HG03159 (cell line): ENCODE results near the gene JPH4.
"Not testable (repeated sequence)": the region's sequence is repeated elsewhere in the genome, so short reads cannot be mapped to it uniquely, and the experiment has no call there.

Experiments used
- ATAC-seq: cut with Tn5 transposase; IDR thresholded peaks from one replicate; pipeline ENCODE4 v1.9.1; 2021; ENCODE audit warnings: mild to moderate bottlenecking, moderate library complexity; ENCODE audit not compliant: unreplicated experiment

The JPH4 gene

GRCh38 chr14:23550812-23551265 is 27.8 kb downstream of the JPH4 start:
- ATAC-seq, result no peak

DNA sequence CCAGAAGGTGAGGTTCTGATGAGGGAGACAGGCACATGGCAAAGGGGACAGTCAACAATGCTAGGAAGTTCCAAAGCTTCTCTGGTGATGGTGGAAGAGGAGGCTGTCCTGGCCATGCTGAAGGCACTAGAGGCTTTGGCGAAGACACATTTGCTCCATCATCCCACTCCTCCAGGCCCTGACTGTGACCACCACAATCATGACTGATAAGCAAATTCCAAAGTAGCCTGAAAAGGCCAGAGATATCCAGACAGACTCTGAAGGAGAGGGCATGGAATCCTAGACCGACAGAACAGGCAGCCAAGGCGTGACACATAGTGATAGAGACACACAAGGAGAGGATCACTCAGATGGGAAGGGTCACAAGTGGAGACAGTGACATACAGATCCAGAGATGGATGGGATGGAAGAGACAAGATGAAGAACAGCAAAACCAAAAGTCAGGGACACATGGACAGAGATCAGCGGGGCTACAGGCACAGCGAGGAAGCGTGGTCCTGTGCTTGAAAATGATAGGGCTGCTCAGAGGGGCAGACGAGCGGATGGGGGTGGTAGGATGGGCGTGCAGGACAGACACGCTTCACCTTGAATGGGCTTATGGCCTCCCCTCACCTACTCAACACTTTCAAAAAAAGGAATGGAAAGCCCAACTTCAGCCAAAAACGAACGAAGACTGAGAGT is 28.3 kb downstream of the JPH4 start:
- no peak for ATAC-seq

GRCh38 chr14:23548351-23549318 is 30.0 kb downstream of the JPH4 start:
- no peak for ATAC-seq

- ATAC-seq, result no peak
Observed at GRCh38 chr14:23547924-23548323, 30.7 kb downstream of the JPH4 start.

DNA sequence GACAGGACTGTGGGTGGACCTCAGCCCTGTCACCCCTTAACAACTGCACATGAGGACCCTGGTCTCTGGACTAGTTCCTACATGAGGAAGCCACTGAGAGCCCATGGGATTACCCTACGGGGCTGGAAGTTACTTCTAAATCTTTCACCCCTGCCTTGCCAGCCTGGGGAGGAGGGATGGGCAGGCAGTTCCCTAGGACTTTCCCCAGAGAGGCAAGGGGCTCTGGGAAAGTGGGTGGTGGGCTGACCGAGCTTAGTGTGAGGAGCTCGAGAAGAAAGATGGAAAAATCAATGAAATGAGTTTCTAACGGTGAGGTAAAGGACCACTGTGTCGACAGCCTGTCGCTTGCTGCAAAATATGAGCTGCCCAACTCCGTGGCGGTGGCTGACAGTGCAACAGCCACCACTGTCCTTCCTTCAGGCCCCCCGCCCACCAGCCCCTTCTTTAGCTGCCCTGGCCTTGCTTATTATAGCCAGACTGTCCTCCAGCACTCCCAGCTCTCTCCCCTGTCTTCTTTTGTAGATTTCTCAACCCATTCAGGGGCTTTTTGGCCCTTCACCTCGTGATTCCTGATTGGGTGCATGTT is 32.0 kb downstream of the JPH4 start:
- ATAC-seq, result no peak

DNA sequence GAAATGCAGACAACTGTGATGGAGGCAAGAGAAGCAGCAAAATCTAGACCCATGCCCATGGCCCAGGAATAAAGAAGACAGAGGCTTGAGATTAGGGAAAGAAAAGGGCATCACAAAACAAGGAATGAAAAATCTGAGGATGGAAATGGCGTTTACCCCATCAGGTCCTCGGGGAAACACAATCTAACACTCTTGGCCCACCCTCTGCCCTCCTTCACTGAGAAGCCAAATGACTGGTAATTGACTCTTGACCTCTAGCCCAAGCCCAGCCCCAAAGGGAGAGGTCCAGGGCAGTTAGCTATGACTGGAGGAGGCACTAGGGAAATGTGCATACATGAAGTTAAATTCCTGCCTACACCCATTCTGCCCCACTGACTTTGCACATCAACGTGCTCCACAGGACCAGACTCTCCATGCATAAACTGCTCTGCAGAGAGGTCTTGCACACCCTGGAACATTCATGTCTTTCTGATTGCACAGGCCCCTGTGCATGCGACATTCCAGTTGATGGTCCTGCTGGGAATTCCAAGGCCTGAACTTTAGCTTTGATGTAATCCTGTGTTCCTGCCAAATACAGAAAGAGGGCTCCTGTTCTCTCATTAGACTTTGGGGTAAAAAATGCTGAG is 32.7 kb downstream of the JPH4 start:
- ATAC-seq, result no peak

DNA sequence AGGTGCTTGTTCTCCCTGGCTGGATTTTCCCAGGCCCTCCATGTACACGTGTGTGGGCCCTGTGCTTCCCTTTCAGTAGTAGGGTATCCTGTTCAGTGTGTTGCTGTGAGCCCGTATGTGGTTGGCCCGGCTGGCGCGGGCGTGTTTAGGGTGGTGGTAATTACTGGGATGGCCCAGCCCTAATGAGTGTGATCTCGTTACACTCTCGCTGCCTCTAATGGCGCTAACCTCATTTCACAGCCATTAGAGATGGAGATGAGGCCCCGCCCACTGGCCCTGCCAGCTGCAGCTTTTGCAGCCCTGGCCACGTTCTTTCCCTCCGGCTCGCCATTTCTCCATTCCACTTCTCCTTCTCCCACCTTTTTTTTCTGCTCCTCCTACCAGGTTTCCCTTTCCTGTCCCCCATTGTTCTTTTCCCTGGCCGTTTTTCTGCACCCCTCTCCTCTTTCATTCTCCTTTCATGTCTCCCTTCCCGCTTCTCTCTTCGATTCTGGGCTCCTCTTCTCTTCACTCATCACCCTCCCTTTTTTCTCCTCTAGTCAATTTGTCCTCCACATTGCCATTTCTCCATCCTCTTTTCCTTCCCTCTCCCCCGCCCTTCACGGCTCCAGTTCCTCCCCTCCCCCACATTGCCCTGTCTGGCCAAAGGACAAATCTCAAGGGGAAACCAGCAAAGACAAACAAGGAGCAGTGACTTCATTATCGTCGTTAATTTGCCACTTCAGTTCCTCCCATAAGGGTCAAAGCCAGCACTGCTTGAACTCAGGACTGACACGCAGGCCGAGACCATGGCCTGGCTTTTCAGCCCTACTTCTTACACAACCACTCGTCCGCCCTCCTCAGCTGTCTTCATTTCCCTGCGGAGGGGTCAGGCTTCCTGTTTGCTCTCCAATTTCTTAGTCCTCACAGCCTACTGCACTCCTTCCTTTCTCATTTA is 33.8 kb downstream of the JPH4 start:
- ATAC-seq, result no peak

DNA sequence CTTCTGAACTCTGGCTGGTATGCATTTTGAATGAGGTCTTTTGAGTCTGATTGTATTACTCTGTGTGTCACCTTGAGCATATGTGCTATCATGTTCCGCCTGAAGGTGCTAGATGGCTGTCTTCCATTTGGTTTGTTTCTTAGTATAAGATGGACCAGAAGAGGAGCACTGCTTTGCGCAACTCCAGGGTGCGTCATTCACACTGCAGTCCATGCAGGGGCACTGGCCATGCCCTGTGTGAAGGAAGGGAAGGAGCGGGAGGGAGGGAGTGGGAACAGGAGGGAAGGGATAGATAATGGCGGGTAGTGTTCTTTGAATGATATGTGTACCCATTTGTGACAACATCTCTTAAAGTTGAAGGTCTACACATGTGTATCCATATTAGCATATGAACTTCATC is 35.2 kb downstream of the JPH4 start:
- ATAC-seq, result no peak

GRCh38 chr14:23542261-23542660 is 36.3 kb downstream of the JPH4 start:
- no peak for ATAC-seq

- no peak for ATAC-seq
Observed at GRCh38 chr14:23540141-23540469, 38.5 kb downstream of the JPH4 start.

GRCh38 chr14:23539248-23540140 is 39.1 kb downstream of the JPH4 start:
- ATAC-seq, result no peak

DNA sequence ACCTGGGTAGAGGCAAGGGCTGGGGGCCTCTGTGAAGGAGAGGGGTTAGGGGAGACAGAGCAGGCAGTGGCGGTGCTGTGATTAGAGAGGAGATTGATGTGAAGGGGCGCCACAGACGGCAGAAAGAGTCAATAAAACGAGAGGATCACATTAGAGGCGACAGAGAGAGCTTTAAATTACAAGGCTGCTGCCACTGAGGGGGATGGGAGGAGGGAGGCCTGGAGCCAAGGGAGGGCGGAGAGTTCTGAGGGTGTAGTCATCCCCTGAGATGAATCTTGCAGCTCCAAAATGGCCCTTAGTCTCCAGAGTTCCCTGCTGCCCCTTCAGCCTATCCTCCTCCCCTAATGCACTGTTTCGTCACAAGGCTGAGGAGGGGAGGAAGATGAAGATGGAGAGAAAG is 39.8 kb downstream of the JPH4 start:
- no peak for ATAC-seq

DNA sequence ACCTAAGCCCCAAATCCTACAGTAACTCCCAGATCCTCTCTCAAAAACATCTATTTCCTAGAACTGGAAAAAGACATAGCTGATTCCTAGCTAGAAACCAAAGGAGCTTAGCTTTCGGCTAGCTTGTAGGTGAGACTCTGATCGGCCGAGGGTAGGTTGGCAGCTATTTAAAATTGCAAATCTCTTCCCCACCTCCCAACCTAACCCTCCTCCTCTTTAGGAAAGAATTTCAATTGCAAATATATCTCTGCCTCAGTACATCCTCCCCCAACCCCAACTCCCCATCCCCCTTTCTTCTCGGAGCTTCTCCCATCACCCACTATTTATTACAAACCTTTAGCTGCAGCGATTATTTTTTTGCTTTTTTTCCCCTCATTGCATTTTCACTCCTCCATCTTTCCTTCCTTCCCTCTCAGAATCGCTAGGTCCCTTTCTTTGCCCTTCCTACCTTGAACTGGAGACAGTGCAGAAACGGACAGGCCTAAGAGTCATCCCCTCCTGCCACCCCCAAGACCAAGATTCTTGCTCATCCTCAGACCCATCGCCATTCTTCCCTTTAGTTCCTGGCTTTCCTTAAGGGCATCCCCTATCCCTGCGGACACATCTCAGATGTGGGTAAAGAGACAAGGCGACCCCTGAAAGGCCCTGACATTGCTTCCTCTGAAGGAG is 40.4 kb downstream of the JPH4 start:
- no peak for ATAC-seq

DNA sequence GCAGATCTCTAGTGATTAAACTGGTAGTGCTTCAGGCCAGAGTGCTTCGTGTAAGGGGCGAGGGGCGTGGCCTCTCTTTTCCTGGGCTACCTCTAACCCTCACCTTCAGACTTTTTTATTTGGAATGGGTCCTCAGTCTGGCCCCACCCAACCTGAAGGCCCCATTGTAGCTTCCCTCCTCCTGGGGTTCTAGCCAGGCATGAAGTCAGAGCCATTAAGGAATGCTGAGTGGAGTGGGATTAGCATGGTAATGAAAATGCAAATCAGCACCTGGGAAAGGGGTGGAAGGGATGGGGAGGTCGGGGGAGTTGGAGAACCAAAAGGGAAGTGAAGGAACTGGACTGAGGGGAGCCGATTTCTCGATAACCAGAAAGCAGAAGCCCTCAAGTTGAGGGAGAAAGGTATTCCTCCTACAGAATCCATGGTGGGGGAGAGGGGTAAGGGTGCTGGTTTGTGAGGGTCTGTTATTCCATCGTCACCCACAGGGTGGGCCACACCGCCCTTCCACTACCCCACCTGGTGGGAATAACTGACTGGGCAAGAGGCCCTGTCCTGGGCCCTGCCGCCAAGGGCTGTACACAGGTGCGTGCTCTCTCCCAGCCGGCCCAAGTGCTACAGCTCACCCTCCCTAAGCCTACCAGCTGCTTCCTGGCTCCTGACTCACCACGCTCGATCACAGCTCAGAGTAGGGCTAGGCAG is 41.1 kb downstream of the JPH4 start:
- ATAC-seq, result no peak

DNA sequence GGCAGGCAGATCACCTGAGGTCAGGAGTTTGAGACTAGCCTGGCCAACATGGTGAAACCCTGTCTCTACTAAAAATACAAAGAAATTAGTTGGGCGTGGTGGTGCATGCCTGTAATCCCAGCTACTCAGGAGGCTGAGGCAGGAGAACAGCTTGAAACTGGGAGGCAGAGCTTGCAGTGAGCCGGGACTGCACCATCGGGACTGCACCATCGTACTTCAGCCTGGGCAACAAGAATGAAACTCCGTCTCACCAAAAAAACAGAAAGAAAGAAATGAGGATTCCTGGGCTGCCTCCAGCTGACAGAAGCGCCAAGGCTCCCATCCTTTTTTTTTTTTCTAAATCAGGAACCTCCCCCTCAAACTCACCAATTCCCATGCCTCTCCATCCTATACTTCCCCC is 41.7 kb downstream of the JPH4 start:
- not testable (repeated sequence) for ATAC-seq

- no peak for ATAC-seq
Observed at GRCh38 chr14:23536494-23536893, 42.1 kb downstream of the JPH4 start.

DNA sequence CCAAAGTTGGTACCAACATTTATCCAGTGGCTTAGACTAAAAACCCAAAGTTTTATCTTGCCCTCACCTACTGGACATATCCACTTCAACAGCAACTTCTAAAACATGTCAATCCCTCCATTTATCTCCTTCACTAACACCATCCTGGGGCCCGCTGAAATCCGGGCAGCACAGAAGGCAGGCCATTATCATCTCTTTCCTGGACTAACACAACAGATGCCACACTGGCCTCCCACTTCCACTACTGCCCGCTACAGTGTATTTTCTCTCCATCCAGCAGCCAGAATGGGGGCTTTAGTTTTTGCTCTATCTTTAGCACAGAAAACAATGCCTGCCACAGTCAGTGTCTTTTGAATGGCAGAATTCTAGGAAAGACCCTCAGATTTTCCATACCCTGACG is 42.6 kb downstream of the JPH4 start:
- no peak for ATAC-seq
